ENCODE measurements around the gene PFKL.
"Not testable (repeated sequence)": the region's sequence is repeated elsewhere in the genome, so short reads cannot be mapped to it uniquely, and the experiment has no call there.

The PFKL gene

DNA sequence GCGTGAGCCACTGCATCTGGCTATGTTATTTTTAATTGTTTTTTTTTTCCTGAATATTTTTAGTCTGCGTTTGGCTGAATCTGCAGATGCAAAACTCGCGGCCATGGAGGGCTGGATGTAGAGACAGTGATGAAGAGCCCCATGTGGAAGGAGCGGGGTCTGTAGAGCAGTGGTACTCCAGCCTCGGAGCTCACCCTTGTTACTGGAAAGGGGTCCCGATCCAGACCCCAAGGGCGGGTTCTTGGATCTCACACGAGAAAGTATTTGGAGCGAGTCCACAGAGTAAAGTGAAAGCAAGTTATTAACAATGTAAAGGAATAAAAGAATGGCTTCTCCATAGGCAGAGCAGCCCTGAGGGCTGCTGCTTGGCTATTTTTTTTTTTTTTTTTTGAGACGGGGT is 56.3 kb downstream of the PFKL start:
- DNase-seq (ENCODE audit: insufficient read length, low spot score) = no peak
- no peak for TF ChIP-seq POU2F2 (IDR thresholded peaks at IDR 0.05; ENCODE audit: low read depth, low read length)
- no peak for TF ChIP-seq PAX5 (IDR thresholded peaks at IDR 0.05; ENCODE audit: insufficient read depth, low read length, severe bottlenecking)
- TF ChIP-seq TAF1 (IDR thresholded peaks at IDR 0.05; ENCODE audit: low read depth, low read length) = no peak
- TF ChIP-seq POLR2AphosphoS5 (IDR thresholded peaks at IDR 0.05; ENCODE audit: low read depth, low read length) = no peak
- TF ChIP-seq POLR2A (IDR thresholded peaks at IDR 0.05; ENCODE audit: low read depth, low read length) = no peak
- TF ChIP-seq SPI1 (IDR thresholded peaks at IDR 0.05; ENCODE audit: low read depth, low read length) = no peak
- no peak for FAIRE-seq

DNA sequence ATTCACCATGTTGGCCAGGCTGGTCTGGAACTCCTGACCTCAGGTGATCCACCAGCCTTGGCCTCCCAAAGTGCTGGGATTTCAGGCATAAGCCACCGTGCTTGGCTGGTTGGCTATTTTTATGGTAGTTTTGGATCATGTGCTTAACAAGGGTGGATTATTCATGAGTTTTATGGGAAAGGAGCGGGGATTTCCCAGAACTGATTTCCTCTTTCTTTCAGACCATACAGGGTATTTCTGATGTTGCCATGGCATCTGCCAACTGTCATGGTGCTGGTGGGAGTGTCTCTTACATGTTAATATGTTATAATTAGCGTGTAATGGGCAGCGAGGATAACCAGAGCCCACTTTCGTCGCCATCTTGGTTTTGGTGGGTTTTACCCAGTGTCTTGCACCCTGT is 56.8 kb downstream of the PFKL start:
- DNase-seq (ENCODE audit: insufficient read length, low spot score) = no peak
- FAIRE-seq = peak; percentile 74
- TF ChIP-seq SPI1 (IDR thresholded peaks at IDR 0.05; ENCODE audit: low read depth, low read length) = peak; percentile 48; the same call in 1 of the 2 replicates
- no peak for TF ChIP-seq POLR2AphosphoS5 (IDR thresholded peaks at IDR 0.05; ENCODE audit: low read depth, low read length)

DNA sequence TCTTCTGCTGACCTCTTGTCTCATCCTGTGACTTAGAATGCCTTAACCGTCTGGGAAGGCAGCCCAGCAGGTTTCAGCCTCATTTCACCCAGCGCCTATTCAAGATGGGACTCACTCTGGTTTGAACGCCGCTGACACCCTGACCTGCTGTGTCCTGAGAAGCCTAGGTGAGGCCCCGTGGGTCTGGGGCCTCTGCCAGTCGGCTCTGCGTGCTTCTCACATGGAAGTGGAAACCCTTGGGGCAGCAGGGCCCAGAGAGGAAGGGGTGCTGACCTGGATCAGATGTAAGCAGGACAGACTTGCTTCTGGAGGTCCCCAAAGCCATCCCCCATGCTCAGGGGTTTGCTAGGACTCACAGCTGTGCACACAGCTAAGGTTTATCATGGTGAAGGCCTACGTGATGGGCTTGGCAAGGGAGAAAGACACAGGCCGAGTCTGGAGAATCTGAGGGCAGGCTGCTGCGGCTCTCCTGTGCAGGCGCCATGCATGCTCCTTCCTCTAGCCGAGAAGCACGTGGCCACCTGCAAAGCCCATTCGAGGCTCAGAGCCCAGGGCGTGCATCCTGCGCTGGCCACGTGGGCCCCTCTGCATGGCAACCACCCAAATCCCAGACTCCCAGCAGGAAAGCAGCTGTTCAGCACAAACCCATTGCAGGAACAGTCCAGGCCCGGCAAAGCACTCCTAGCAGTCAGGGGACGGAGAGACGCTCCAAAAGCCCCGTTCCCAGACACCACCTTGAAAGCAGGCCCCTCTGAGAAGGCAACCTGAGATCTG is 57.4 kb downstream of the PFKL start:
- DNase-seq (ENCODE audit: insufficient read length, low spot score) = no peak
- TF ChIP-seq TAF1 (IDR thresholded peaks at IDR 0.05; ENCODE audit: low read depth, low read length) = no peak
- no peak for TF ChIP-seq PAX5 (IDR thresholded peaks at IDR 0.05; ENCODE audit: insufficient read depth, low read length, severe bottlenecking)
- no peak for TF ChIP-seq POLR2A (IDR thresholded peaks at IDR 0.05; ENCODE audit: low read depth, low read length)
- no peak for TF ChIP-seq POLR2AphosphoS5 (IDR thresholded peaks at IDR 0.05; ENCODE audit: low read depth, low read length)
- no peak for TF ChIP-seq POU2F2 (IDR thresholded peaks at IDR 0.05; ENCODE audit: low read depth, low read length)
- no peak for TF ChIP-seq SPI1 (IDR thresholded peaks at IDR 0.05; ENCODE audit: low read depth, low read length)
- no peak for FAIRE-seq

DNA sequence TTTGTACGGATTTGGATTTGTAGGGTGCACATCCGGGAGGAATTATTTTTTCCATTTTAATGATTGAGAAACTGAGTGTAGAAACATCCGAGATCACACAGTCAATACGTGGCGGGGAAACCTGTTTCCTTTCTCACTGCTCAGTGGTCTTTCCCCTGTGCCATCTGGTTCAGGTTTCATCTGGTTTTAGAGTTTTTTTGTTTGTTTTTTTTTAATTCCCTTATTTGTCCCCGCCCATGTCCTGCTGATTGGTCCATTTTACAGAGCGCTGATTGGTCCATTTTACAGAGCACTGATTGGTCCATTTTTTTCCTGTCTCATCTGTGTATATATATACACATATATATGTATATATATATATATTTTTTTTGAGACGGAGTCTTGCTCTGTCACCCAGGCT is 59.5 kb downstream of the PFKL start:
- DNase-seq (ENCODE audit: insufficient read length, low spot score) = no peak
- TF ChIP-seq PAX5 (IDR thresholded peaks at IDR 0.05; ENCODE audit: insufficient read depth, low read length, severe bottlenecking) (no peak), POLR2AphosphoS5 (IDR thresholded peaks at IDR 0.05; ENCODE audit: low read depth, low read length) (no peak), POU2F2 (IDR thresholded peaks at IDR 0.05; ENCODE audit: low read depth, low read length) (no peak), TAF1 (IDR thresholded peaks at IDR 0.05; ENCODE audit: low read depth, low read length) (no peak), SPI1 (IDR thresholded peaks at IDR 0.05; ENCODE audit: low read depth, low read length) (no peak), POLR2A (IDR thresholded peaks at IDR 0.05; ENCODE audit: low read depth, low read length) (no peak)
- no peak for FAIRE-seq

DNA sequence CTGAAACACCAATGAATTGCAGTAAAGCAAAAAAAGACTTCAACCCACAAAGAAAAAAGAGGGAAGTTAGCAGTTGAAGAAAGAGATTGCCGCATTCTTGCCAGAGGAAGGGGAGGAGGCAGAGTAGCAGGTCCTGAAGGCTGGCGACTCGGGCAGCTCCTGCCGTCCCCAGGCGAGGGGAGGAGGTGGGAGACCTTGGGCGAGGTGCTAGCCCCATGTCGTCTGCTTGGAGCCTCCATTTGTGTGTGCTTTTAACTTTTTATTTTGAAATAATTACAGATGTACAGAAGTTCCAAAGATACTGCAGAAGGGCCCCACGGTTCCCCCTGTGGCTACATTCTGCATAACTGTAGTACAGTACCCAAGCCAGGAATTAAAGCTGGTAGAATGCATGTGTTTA is 60.3 kb downstream of the PFKL start:
- TF ChIP-seq TAF1 (IDR thresholded peaks at IDR 0.05; ENCODE audit: low read depth, low read length) (no peak), POLR2AphosphoS5 (IDR thresholded peaks at IDR 0.05; ENCODE audit: low read depth, low read length) (no peak), PAX5 (IDR thresholded peaks at IDR 0.05; ENCODE audit: insufficient read depth, low read length, severe bottlenecking) (no peak), SPI1 (IDR thresholded peaks at IDR 0.05; ENCODE audit: low read depth, low read length) (no peak), POLR2A (IDR thresholded peaks at IDR 0.05; ENCODE audit: low read depth, low read length) (no peak), POU2F2 (IDR thresholded peaks at IDR 0.05; ENCODE audit: low read depth, low read length) (no peak)
- FAIRE-seq = no peak
- DNase-seq (ENCODE audit: insufficient read length, low spot score) = no peak

DNA sequence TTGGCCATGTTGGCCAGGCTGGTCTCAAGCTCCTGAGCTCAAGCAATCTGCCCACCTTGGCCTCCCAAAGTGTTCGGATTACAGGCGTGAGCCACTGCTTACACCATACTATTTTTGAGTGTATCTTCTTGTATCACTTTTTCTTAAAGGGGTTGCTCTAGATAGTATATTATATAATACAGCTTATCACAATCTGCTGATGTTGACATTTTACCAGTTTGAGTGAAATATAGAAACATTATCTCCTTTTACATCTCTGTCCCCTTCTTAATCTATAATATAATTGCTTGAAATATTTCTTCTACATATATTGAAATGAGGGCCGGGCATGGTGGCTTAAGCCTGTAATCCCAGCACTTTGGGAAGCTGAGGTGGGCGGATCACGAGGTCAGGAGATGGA is 62.0 kb downstream of the PFKL start:
- not testable (repeated sequence) for DNase-seq (ENCODE audit: insufficient read length, low spot score); FAIRE-seq

DNA sequence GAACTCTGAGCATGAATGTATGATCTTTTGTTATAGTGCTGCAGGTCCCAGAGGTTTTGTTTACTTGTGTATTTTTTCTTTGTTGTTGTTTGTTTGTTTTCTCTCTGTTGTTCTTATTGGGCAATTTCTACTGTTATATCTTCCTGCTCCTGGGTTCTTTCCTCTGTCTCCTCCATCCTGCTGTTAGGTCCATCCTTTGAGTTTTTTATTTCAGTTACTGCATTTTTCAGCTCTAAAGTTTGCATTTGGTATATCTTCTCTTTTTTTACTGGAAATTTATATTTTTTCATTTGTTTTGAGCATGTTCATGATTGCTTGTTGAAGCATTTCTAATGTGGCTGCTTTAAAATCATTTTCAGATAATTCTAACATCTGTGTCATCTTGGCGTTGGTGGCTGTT is 63.4 kb downstream of the PFKL start:
- DNase-seq (ENCODE audit: insufficient read length, low spot score) (no peak), FAIRE-seq (no peak)
- TF ChIP-seq TAF1 (IDR thresholded peaks at IDR 0.05; ENCODE audit: low read depth, low read length) (no peak), POLR2A (IDR thresholded peaks at IDR 0.05; ENCODE audit: low read depth, low read length) (no peak), PAX5 (IDR thresholded peaks at IDR 0.05; ENCODE audit: insufficient read depth, low read length, severe bottlenecking) (no peak), SPI1 (IDR thresholded peaks at IDR 0.05; ENCODE audit: low read depth, low read length) (no peak), POU2F2 (IDR thresholded peaks at IDR 0.05; ENCODE audit: low read depth, low read length) (no peak), POLR2AphosphoS5 (IDR thresholded peaks at IDR 0.05; ENCODE audit: low read depth, low read length) (no peak)

DNA sequence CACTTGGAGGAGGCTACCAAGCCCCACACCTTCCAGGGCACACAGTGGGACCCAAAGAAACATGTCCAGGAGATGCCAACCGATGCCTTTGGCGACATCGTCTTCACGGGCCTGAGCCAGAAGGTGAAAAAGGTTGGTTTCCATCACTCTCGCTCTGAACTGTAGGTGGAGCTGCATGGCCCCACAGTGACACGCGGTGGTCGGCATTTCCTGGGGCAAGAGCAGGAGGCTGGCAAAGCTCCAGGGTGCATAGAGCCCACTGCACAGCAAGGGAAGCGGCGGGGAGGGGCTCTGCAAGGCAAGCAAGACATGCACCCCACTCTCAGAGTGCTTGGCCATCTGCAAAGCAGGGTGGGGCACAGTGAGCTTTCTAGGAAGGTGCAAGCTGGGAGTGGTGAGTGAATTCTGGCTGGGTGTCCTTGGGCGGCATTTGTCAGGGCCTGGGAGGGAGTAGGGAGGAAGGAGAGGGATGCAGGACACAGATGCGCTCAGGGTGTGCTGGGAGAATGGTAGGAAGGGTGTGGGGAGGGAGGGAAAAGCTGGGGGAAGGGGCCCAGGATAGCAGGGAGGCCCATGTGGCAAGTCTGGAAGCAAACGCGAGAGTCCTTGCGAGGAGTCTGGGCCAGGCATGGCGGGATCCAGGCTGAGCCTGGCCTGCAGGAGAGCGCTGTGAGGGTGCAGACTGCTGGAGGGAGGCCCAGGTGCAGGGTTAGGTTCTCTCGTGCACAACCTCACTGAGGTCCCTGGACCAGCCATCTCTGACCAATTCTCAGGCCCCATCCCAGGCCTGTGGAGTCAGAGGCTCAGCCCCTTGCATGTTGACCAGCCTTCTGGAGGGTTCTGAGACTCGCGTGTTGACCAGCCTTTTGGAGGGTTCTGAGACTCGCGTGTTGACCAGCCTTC is 64.5 kb downstream of the PFKL start:
- TF ChIP-seq POU2F2 (IDR thresholded peaks at IDR 0.05; ENCODE audit: low read depth, low read length) (no peak), POLR2AphosphoS5 (IDR thresholded peaks at IDR 0.05; ENCODE audit: low read depth, low read length) (no peak), SPI1 (IDR thresholded peaks at IDR 0.05; ENCODE audit: low read depth, low read length) (no peak), POLR2A (IDR thresholded peaks at IDR 0.05; ENCODE audit: low read depth, low read length) (no peak), PAX5 (IDR thresholded peaks at IDR 0.05; ENCODE audit: insufficient read depth, low read length, severe bottlenecking) (no peak), TAF1 (IDR thresholded peaks at IDR 0.05; ENCODE audit: low read depth, low read length) (no peak)
- no peak for DNase-seq (ENCODE audit: insufficient read length, low spot score)
- no peak for FAIRE-seq

DNA sequence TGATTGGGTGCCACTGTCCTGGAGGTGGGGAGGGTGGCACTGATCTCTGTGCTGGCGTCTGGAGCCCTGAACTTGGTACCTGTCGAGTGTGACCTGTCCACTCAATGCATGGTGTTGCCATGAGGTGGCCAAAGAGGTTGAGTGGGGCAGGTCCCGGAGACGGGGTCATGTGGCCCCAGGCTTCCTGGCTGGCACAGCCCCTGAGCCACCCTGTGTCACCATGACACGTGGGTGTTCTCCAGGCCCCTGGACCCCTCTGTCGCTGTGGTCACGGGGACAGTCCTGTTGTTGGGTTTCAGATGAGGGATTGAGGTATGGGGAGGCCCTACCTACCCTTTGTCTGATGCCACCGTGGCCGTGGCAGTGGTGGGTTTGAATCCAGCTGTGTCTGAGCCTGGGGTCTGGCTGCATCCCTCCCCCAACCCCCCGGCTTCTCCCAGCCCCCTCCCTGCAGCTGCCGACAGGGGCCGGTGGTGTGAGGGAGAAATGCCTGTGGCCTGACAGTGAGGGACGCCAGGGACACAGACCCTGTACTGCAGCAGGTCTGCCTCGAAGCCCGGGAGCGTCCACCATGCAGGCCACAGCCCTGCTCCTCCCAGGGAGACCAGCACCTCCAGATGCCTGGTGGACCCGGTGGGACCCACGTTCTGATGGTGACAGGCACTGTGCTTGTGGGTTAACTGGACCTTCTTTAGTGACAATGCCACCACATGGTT is 65.6 kb downstream of the PFKL start:
- TF ChIP-seq PAX5 (IDR thresholded peaks at IDR 0.05; ENCODE audit: insufficient read depth, low read length, severe bottlenecking) (no peak), TAF1 (IDR thresholded peaks at IDR 0.05; ENCODE audit: low read depth, low read length) (no peak), SPI1 (IDR thresholded peaks at IDR 0.05; ENCODE audit: low read depth, low read length) (no peak), POLR2AphosphoS5 (IDR thresholded peaks at IDR 0.05; ENCODE audit: low read depth, low read length) (no peak), POU2F2 (IDR thresholded peaks at IDR 0.05; ENCODE audit: low read depth, low read length) (no peak), POLR2A (IDR thresholded peaks at IDR 0.05; ENCODE audit: low read depth, low read length) (no peak)
- DNase-seq (ENCODE audit: insufficient read length, low spot score) (no peak), FAIRE-seq (no peak)

All from GM12891 (cell line).